ENCODE data around the gene SALL3. TPM values are rescaled to one million over a fixed set of nuclear protein-coding genes. Genes with fewer than 3 reads are reported as not detected.

SALL3 gene
- total and polyA plus RNA-seq, 2 of the 8 experiments (the other 6 are each of a cell fraction or from before 2014, with no cell fraction given), result 10.5 to 46.4 TPM

DNA sequence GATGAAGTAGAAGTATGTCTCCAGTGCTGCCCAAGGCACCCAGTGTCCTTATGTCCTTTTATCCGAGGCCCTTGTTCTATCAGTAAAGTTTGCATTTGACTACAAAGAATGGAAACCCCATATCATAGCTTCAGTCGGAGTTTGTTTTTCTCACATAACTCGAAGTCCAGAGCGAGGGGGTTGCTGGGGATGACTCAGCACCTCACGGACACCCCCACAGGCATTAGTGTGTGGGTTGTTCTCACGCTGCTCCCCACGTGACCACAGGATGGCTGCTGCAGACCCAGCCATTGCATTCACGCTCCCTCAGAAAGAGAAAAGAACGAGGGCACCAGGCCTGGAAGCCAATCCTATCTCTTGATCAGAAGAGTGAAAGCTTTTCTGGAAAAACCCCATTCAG lies 27.8 kb downstream of the SALL3 start:
- no peak for FAIRE-seq
- Histone ChIP-seq H2AK5ac (ENCODE audit: low read depth, low read length) (no peak overlapping the region), H3K56ac (replicated peaks; ENCODE audit: insufficient read length, low read depth, low read length) (no peak overlapping the region), H3K23me2 (ENCODE audit: low read depth, low read length) (no peaks in the 10 kb centered on the region), H3K9me3 (ENCODE audit: insufficient read depth in 2 of 2, low read depth in 1 of 2, low read length in 1 of 2) (no peaks in the 10 kb centered on the region; a peak in 1 of 4 replicates), H3K4me2 (ENCODE audit: insufficient read depth in 1 of 2, low read depth in 2 of 2, low read length in 2 of 2) (no peak overlapping the region), H3K18ac (ENCODE audit: extremely low read depth, low read length) (no peak overlapping the region), H2BK20ac (ENCODE audit: low read length) (no peak overlapping the region), H3K23ac (ENCODE audit: insufficient read length) (no peak overlapping the region), H3K4me1 (replicated peaks in 1 of 4; ENCODE audit: control insufficient read depth in 3 of 4, insufficient read depth in 4 of 4, low read length in 3 of 4) (no peaks in the 10 kb centered on the region), H3K27me3 (replicated peaks in 1 of 4; ENCODE audit: control insufficient read depth in 3 of 4, extremely low read depth in 1 of 4, insufficient read depth in 3 of 4, low read length in 3 of 4) (no peaks in the 10 kb centered on the region), H2AFZ (ENCODE audit: low read length) (no peak overlapping the region), H4K8ac (ENCODE audit: extremely low read depth, insufficient read depth, low read length) (no peak overlapping the region), H2BK120ac (replicated peaks; ENCODE audit: low read depth, low read length) (no peak overlapping the region), H2BK15ac (ENCODE audit: low read length) (no peak overlapping the region), H2BK5ac (ENCODE audit: low read depth, low read length) (no peak overlapping the region), H4K91ac (replicated peaks; ENCODE audit: insufficient read length, low read length) (no peak overlapping the region), H3K27ac (ENCODE audit: low read depth, low read length) (no peak overlapping the region), H3K14ac (ENCODE audit: insufficient read length) (no peak overlapping the region), H3K4ac (replicated peaks; ENCODE audit: insufficient read length, low read depth, low read length) (no peak overlapping the region), H4K20me1 (replicated peaks in 1 of 2; ENCODE audit: control insufficient read depth in 1 of 2, insufficient read depth in 2 of 2, low read length in 2 of 2) (no peaks in the 10 kb centered on the region), H4K5ac (ENCODE audit: insufficient read length, low read depth, low read length) (no peak overlapping the region), H3K36me3 (ENCODE audit: control insufficient read depth in 2 of 4, insufficient read depth in 4 of 4, low read length in 3 of 4) (peaks cover 0 to 11% (median 1%) of the 10 kb centered on the region in 4 experiments; a peak in 1 of 8 replicates), H3K4me3 (ENCODE audit: extremely low read depth in 1 of 4, insufficient read depth in 2 of 4, low read depth in 3 of 4, low read length in 4 of 4) (no peak overlapping the region), H3K79me1 (ENCODE audit: low read depth, low read length) (no peaks in the 10 kb centered on the region), H3K9ac (replicated peaks in 1 of 4; ENCODE audit: extremely low read depth in 1 of 4, low read depth in 3 of 4, low read length in 3 of 4) (no peak overlapping the region), H3K79me2 (ENCODE audit: control insufficient read depth in 1 of 2, insufficient read depth in 2 of 2, low read length in 2 of 2) (no peaks in the 10 kb centered on the region), H2BK12ac (ENCODE audit: low read depth, low read length) (no peak overlapping the region)
- WGBS, 2 experiments (ENCODE audit: extremely low coverage in 1 of 2, insufficient coverage in 1 of 2, insufficient read length in 1 of 2, insufficient replicate concordance in 2 of 2, low coverage in 1 of 2, low lambda C conversion rate in 2 of 2, missing lambda C conversion rate in 1 of 2), result 88% methylated on average over 9 of the region's 9 CpGs; no CpG with 5 or more reads in 1 of the 2 experiments
- CTCF ChIA-PET (ENCODE audit: partially characterized antibody), result interaction anchor here (0.8 kb wide), 1 partner anchor 10 kb away, joined by 3 read pairs; no protein-coding TSS in a partner anchor
- DNase-seq (ENCODE audit: low read depth in 1 of 2, low spot score in 2 of 2), result no peak
- POLR2A ChIA-PET (ENCODE audit: partially characterized antibody), result no interaction called here
- no peak for TF ChIP-seq BRCA1 (IDR thresholded peaks at IDR 0.05; ENCODE audit: low read depth, low read length)
- TF ChIP-seq CHD2 (IDR thresholded peaks at IDR 0.05; ENCODE audit: low read length), result no peak
- TF ChIP-seq, protein P1, sequence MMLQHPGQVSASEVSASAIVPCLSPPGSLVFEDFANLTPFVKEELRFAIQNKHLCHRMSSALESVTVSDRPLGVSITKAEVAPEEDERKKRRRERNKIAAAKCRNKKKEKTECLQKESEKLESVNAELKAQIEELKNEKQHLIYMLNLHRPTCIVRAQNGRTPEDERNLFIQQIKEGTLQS (IDR thresholded peaks at IDR 0.05; ENCODE audit: insufficient read depth, low read depth, low read length), result no peak
- no peak for TF ChIP-seq SIX5 (IDR thresholded peaks at IDR 0.05; ENCODE audit: low read depth, low read length)
- TF ChIP-seq RXRA (IDR thresholded peaks at IDR 0.05; ENCODE audit: insufficient read depth, low read depth, low read length), result no peak

All from H1 (cell line).